Activated effector memory CD4-positive, alpha-beta T cell treated with Interleukin-2 at 50 U/mL for 16 hours (primary cell): Measurements from ENCODE around the gene HOXC13.

ENCODE experiments used
- DNase-seq: peaks from one replicate; pipeline ENCODE4 v3.0.0-alpha.2; 2020

Gene HOXC13, protein sequence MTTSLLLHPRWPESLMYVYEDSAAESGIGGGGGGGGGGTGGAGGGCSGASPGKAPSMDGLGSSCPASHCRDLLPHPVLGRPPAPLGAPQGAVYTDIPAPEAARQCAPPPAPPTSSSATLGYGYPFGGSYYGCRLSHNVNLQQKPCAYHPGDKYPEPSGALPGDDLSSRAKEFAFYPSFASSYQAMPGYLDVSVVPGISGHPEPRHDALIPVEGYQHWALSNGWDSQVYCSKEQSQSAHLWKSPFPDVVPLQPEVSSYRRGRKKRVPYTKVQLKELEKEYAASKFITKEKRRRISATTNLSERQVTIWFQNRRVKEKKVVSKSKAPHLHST

DNA sequence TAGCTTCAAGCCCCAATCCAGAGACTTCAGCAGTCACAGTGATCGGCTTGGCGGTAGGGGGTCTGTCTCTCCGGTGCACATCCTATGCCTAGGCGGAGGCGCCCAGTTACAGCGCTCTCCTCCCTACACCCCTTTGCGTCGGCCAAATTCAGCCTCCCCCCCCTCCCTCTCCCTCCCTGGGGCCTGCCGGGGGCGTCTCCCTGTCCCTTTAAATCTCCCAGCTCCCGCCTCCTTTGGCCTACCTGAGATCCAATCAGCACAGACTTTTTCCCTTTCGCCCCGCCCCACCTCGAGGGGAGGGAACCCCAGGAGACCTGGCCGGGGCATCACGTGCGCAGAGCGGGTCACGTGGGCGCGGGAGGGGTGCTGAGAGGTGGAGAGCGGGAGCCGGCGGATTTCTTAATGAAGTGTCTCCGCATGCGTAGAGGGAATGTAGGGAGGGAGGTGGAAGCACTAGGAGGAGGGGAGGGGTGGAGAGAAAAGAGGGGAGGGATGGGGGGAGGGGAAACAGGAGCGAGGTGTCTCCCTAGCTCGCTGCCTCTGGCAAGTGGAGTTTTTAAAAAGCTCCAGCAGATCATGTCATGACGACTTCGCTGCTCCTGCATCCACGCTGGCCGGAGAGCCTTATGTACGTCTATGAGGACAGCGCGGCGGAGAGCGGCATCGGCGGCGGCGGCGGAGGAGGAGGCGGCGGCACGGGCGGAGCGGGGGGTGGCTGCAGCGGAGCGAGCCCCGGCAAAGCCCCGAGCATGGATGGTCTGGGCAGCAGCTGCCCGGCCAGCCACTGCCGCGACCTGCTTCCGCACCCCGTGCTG, at the start of gene HOXC13:
Gene HOXC13, plus strand, starts transcription at position 506 of the 815 bp plus-strand sequence. Its CDS starts 76 bp downstream, at position 582.
- DNase-seq: no peak

DNA sequence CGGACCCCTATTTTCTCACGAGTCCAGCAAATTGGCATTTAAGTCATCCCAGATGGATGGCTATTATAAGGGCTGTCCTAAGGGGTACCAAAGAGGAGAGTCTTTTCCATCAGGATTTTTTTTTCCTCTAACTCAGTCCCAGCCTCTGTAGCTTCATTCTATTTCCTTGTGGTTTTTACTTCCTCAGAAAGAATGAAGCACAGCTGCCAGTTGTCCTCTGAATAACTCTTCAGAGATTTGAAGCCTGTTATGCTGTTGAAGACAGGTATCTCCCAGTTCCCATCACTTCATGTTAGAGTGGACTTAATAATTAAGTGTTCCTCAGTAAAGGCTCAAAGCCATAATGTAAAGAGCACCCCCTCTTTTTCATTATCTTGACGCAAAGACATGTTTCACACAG, 48.5 kb upstream of the HOXC13 start:
- no peak for DNase-seq

DNA sequence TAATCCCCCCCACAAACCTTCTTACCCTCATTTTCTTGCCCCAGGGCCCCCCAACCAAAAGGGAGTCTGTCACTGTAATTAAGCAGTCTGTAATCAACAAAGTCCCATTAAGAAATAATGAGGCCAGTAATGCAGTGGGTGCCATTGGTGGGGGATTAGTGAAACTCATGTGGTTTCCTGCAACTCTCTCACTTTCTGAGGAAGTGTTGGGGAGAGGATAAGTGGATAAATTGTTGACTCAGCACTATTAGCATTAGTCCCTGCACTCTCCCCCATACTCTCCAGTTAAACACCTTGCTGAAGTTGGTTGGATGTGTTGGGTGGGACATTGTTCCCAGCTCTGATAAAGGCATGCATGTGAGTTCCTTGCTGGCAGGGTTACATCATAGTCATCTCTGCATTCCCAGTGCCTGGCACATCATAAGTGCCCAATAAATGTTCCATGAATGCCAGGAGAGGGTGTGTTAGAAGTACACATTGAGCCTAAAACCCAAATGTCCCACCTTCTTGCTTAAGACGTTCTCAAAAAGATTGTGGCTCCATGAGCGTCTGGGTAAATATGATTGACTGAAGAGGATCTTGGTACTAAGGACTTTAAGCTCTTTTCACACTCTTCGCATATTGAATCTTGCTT, 45.8 kb upstream of the HOXC13 start:
- DNase-seq: no peak

DNA sequence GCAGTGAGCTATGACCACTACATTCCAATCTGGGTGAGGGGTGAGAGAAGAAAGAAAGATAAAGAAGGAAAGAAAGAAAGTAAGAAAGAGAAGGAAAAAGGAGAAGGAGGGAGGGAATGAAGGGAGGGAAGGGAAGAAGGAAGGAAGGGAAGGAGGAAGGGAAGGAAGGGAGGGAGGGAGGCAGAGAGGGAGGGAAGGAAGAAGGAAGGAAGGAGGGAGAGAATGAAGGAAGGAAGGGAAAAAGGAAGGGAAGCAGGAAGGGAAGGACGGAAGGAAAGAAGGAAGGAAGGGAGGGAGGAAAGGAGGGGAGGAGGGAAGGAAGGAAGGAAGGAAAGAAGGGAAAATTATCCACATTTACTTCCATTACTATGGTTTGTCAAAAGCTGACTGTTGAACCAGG, 39.4 kb upstream of the HOXC13 start:
- DNase-seq: no peak

DNA sequence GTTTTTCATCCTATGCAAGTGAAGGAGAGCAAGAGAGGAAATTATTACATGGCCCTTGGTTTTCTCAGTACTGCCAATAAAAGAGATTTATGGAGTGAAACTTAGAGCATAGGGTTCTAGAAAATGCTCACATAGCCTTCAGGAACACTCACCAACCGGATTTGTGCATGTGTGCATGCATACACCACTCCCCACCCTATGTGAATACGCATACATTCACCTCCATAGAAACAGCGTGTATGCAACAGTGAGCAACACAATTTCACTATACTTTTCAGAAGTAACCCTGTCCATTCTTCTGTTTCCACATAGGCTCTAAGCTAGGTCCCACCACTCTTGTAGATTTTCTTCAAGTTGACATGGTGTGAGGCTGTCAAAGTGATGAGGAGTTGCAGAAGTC, 31.5 kb upstream of the HOXC13 start:
- no peak for DNase-seq

DNA sequence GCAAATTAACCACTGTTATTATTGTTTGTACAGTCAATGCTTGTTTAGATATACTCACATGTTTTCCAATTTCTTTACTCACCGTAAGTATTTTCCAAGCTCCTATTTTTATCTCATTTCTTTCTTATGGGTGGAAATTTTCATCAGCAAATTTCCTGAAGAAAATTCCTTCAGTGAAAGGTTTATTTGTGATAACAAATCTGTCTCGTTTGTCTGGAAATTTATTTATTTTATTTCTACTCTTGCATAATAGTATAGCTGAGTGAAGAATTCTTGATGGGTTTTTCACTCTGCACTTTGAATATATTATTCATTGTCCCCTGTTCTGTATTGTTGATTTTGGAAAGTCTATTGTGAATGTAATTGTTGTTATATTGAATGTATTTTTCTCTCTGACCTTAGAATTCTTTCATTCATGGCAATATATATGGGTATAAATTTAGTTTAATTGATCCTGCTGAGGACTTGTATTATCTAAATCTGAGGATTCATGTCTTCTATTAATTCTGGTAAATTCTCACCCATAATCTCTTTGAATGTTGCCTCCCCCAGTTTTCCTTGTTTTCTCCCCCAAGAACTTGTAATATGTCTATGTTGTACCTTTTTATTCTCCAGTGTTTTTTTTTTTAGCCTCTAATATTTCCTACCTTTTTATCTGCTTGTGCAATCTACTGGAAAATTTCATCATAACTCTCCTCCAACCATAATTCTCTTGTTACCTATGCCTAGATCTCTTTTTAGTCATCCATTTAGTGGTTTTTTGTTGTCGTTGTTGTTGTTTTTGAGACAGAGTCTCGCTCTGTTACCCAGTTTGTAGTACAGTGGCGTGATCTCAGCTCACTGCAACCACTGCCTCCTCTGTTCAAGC, 21.6 kb upstream of the HOXC13 start:
- DNase-seq: no peak

DNA sequence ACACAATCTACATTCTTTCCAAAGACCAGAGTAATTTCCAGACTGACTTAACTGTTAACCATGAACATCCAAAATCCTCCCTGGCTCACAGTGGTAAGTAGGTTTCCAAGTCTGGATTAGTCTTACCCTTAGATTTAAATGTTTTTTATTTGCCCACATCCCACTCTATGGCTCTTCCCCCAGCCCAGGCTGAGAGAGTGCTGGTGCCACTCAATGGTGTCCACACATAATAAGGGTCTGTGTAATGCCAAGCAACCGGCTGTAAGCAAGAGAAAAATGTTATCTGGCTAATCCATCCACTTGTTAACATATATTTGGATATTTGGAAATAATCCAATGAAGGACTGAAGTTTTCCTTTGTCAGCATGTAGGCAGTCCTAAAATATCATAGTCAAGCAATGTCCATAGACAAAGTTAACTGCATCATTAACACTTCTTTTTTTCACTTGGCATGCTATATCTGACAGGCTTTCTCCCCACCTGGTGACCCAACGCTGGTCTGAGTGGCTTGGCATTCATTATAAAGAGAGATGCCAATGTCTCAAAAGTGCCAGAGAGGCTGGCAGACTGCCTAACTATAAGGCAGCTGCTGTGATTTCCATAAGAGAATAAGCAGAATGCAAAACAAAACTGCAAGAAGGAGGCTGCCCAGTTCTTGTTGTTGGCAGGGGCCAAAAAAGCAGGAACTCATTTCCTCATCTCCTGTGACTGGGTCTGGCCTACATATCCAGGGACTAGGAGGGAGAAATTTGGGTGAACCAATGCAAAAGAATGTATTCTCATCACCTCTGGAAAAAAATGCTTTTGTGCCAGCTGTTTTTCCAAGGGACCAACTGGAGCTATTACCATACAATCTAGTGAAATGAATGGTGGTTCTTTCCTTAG, 13.9 kb upstream of the HOXC13 start:
- no peak for DNase-seq

GRCh38 chr12:53927220-53928029, 11.2 kb upstream of the HOXC13 start:
- DNase-seq: no peak

DNA sequence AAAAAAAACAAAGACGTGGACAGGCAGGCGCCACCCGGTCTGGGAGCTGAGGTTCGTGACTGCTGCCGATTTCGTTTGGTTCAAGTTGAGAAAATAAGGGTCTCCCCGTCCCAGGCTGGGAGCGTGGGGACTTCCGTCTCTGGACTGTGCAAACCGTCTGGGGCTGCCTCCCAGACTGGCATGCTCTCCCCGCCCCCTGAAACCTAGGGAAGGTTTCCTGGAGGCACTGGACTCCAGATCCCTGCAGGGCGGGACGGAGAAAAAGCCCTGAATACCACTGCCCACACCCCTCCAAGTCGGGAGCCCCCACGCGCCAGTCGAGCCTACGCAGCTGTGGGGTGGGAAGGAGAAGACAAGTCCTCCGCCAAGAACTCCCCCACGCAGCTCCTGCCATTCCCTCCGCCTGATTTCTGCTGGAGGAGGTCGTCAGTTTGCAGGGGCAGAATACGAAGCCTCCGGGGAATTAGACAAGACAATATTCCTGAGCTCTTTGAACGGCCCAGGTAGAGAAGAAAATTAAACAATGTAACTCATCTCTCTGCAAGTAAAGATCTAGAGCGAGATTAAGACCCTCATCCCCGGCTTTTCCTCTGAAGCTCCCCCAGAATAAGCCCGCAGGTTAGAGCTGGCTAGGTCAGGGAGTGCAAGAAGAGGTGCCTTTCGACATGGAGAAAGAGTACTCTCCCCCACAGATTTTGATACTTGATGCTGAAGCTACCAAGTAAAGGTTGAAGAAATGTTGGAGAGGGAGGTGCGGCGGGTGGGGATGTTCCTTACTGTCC, 10.4 kb upstream of the HOXC13 start:
- no peak for DNase-seq

GRCh38 chr12:53929527-53929926, 9.1 kb upstream of the HOXC13 start:
- DNase-seq: no peak

DNA sequence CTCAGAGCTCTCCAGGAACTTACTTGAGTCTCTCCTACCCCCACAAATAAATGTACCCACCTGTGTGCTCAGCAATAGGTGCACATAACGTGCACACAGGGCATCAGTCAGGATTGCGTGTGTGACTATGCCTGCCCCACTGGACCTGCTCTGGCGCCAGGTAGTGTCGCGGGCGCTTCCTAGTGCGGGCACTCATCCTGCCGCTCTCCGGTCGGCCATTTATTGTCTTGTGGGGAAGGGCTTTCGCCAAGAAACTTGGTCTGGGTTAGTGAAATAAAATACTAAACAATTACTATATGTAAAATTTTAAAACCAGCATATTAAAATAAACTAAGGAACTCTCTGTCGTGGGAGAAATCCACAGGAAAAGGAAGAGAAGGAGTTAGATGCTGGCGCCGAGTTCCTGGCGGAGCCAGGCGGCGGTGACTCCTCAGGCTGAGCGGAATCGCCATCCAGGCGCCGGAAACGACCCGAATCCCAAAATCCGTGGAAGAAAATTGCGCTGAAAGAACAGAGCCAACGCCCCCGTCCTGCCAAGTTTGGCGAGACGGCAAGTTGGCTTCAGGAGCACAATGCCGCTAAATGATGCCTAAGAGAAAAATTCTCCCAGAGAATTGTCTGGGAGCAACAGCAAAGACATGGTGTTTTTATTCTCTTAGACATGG, 7.9 kb upstream of the HOXC13 start:
- DNase-seq: no peak

DNA sequence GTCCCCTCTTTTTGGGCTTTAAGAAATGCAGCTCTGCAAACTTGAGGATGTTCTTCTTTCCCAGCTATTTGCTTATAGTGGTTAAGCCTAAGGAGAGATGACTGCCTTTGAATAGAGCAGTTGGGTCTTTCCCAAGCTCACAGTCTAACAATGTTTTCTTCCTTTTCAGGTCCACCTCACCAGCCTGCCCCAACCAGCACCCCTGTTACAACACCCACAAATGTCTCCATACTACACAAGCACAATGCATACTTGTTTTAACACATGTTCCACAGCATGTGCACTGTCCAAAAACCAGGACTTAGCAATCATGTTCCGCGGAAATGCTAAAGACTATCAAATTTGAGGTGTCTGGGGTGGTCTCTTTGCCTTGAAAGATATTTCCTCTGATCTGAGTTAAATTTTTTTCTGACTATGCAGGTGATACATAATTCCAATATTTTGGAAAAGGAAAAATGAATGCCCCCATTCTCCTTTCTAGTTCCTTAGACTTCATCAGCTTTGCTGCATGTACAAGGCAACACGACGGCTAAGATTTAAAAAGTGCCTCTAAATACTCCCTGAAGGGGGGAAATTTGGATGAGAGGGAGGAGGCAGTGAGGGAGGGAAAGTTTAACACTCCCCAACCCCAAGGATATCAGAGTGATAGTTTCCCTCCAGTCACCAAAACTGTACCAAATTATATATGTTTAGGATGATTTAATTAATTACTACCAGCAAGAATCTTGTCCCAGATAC, 6.6 kb upstream of the HOXC13 start:
- no peak for DNase-seq

GRCh38 chr12:53932915-53933314, 5.7 kb upstream of the HOXC13 start:
- no peak for DNase-seq

DNA sequence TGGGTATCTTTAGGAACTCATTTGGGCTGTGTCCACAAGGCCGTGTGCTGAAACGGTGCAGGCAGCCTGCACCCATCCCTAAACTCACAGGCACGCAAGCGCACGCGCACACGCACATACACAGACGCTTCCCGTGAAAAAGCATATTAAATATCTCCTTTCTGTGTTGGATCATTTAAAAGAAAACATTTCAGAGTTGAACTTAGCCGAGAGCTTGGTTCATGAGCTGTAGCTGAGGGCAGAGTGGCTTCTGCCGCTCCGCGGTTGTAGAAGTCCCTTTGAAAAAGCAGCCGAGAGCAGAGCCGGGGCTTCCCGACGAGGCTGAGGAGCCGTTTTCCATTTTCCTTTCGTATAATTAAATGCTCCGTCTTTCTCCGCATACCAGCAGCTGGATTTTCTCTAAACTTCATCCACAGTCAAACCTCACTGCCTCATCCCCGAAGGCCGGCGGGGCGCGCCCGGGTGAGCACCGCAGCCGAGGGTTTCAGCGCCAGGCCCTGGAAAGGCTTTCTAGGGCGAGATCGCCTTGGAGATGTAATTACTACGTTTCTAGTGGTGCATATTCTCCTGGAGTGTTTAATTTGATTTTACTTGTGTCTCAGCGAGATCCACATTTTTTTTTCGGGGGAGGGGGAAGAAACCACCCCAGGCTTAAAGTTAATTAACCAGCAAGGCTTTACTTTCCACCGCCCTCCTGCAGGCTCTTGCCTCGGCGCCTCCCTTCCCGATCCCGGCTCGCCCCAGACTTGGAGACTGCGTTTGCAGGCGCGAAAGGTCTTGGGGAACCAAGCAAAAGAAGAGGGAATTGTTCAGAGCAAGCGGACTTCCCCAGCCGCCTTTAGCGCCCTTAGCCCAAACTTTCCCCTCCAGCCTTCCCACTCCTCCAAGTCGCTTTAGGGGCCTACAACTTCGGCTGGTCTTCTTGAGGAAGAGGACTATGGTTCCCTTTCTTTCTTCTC, 3.0 kb upstream of the HOXC13 start:
- DNase-seq: no peak

DNA sequence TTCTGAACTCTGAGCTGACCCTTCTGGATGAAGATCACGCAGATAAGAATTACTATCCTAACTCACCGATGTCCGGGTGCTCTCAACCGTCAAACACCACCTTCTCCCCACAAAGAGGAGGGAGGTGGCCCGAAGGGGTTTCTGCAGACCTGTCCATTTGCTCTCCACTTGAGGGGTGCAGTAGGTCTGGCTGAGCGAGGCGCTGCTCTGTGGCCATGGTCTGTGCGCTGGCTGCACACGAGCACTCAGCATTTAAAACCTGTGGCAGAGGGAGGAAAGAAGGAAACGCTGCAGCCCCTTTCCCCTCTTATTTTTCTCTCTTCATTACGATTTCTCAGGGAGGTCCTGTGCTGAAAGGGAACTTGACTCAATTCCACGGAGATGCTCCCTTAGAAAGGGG, 1.5 kb upstream of the HOXC13 start:
- no peak for DNase-seq

DNA sequence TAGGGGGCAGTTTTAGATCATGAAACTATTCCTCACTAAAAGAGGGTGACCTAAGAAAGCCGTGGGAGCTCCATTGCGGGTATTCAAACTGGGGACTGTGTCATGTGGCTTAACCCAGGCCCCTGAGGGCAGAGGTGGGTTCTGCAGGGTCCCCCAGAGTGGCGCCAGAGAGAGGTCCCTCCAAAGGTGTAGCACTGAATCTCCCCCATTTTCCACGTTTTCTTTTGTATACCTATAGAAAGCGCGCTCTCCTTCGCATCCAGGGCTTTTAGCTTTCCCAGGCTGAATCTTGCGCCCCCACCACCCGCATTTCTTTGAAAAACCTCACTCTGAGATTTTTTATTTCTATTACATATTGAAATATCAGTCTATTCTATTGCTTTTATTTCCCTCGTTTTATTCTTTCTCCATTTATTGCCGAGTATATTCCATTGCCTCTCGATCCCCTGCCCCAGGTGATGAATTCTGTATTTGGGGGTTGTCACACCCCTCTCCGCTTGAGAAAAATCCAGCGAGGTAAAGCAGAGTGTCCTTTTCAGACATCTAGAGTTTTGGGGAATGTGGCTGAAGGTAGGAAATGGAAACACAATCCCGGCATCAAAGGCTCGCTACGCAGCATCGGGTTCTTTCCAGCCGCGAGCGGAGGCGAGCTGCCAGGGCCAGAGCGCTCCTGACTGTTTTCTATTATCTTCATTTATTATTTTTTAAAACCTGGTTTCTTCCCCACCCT, 870 bp upstream of the HOXC13 start:
- DNase-seq: no peak
